GM21423 (cell line): ENCODE results near the gene MGME1.

Source experiments
- ATAC-seq: cut with Tn5 transposase; IDR thresholded peaks from one replicate; pipeline ENCODE4 v1.9.1; 2021; ENCODE audit warnings: mild to moderate bottlenecking, moderate library complexity; ENCODE audit not compliant: unreplicated experiment

The MGME1 gene

GRCh38 chr20:17940224-17940971 lies 28.4 kb upstream of the MGME1 start:
- no peak for ATAC-seq

GRCh38 chr20:17941087-17941825 lies 27.6 kb upstream of the MGME1 start:
- no peak for ATAC-seq

GRCh38 chr20:17941826-17942196 lies 27.0 kb upstream of the MGME1 start:
- no peak for ATAC-seq

- peak; percentile 66 for ATAC-seq
These were observed 25.5 kb upstream of the MGME1 start for GRCh38 chr20:17943343-17943742.

- no peak for ATAC-seq
These were observed 23.9 kb upstream of the MGME1 start for GRCh38 chr20:17944854-17945474.

- ATAC-seq, result no peak
These were observed 22.8 kb upstream of the MGME1 start for GRCh38 chr20:17946040-17946439.

GRCh38 chr20:17946572-17947473 lies 22.0 kb upstream of the MGME1 start:
- ATAC-seq, result no peak

GRCh38 chr20:17947474-17947815 lies 21.4 kb upstream of the MGME1 start:
- no peak for ATAC-seq

GRCh38 chr20:17948442-17948841 lies 20.4 kb upstream of the MGME1 start:
- no peak for ATAC-seq

GRCh38 chr20:17949899-17950298 lies 18.9 kb upstream of the MGME1 start:
- ATAC-seq, result no peak

- ATAC-seq, result no peak
These were observed 18.1 kb upstream of the MGME1 start for GRCh38 chr20:17950670-17951069.

- ATAC-seq, result no peak
These were observed 17.5 kb upstream of the MGME1 start for GRCh38 chr20:17951323-17951722.

GRCh38 chr20:17952692-17953684 lies 15.8 kb upstream of the MGME1 start:
- ATAC-seq, result no peak

- no peak for ATAC-seq
These were observed 14.9 kb upstream of the MGME1 start for GRCh38 chr20:17953935-17954334.

GRCh38 chr20:17955302-17955701 lies 13.5 kb upstream of the MGME1 start:
- ATAC-seq, result no peak

- no peak for ATAC-seq
These were observed 12.6 kb upstream of the MGME1 start for GRCh38 chr20:17956099-17956685.

- ATAC-seq, result no peak
These were observed 11.1 kb upstream of the MGME1 start for GRCh38 chr20:17957505-17958363.

GRCh38 chr20:17958373-17959256 lies 10.2 kb upstream of the MGME1 start:
- no peak for ATAC-seq
